Kidney tubule cell (primary cell): ENCODE data around the gene SRP19.
"Not testable (repeated sequence)": the region's sequence is repeated elsewhere in the genome, so short reads cannot be mapped to it uniquely, and the experiment has no call there.

Source experiments
- DNase-seq: peaks from one replicate; pipeline ENCODE4 v3.0.0-alpha.2; 2018; ENCODE audit warnings: low spot score

SRP19 gene

DNA sequence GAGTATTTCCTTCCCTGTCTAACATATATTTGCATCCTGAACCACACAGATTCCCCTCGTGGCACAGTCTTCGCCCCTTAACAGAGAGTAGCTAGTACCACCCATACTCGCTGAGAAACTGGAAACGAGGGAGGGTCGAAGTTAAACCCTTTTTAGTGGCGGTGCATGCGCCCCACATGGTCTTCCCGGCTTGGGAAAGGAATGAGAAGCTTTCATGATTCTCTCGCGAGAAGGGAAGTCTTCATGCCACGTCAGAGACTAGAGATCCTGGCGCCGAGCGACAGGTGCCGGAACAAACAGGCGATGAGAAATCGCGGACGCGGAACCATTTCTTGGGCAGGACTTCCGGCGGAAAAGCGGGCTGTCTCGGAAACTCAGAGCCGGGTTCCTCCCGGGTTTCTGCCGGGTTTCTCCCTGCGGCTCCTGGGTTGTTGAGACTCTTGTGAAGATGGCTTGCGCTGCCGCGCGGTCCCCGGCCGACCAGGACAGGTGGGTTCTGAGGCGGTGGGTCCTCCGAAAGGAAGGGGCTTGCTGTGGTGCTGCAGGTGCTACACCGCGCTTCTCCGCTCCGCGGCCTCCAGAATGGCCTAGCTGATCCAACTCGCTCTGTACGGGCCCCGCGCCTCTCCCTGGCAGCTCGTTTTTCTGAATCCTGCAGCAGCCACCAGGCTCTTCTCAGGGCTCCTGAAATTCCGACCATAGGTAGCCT is at the start of gene SRP19:
SRP19 (plus strand) TSS at position 359 of the 709 bp plus-strand sequence; CDS start at position 449, 90 bp downstream.
- DNase-seq, result peak; percentile 97

DNA sequence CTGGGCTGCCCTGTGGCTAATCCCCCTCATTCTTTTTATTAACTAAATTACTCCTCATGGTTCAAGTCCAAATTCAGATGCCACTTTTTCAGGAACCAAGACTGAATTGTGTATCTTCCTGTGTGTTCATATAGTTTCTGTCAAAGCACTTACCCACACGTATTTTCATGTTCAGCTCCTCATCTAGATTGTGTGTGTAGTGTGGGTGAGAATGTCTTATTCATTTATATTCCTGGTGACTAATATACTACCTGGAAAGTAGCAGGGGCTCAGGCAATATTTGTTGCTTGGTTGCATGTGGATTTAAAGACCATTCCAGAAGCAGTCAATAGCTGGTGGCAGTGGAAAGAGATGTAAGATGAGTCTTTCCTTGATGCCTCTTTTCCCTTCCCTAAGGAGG is 48.5 kb upstream of the SRP19 start:
- DNase-seq, result no peak

DNA sequence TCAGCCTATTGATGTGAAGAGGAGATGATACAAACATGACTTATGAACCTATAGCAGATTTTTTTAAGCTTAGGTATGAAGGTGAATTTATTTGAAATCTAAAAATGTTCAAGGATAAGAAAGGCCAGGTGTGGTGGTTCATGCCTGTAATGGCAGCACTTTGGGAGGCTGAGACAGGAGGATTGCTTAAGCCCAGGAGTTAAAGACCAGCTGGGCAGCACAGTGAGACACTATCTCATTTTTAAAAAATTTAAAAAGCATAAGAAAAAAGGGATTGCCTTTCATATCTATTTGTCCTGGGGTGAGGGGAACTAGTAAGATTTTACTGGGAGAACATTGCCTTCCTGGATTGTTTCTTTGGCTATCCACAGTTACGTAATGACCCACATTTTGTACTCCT is 40.8 kb upstream of the SRP19 start:
- DNase-seq, result no peak

DNA sequence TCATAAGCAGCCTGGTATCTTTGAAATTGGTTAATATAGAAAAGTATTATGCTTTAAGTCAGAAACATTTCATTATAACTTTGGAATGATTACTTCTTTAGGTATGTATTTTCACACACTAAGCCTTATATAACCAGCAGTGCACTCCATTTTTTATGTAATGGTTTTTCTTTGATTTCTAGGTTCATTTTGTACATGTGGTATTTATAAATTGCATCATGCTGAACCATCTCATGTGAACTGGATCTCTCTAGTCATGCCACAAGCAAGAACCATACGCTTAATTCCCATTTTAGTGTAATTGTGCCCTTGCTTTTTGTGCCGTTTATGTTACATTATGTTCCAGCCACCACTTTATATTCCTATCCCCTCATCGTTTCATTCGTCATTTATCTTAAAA is 38.6 kb upstream of the SRP19 start:
- DNase-seq, result no peak

DNA sequence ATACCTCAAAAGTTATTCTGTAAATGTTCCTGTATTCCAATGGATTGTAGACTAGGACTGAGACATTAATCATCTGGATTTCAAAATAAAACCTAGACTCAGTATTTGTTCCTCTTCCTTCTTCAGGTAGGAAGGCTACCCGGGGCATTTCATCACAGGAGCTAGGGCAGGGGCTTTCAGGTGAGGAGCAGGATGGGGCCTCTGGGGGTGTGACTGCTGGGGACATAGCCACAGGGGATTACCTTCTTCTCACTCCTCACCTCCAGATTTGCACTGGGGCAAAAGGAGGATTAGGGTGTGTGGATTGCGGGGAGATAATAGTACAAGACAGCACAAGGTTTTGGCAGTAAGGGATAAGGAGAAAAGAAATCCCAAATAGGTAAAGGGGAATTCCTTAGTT is 37.9 kb upstream of the SRP19 start:
- DNase-seq, result no peak

DNA sequence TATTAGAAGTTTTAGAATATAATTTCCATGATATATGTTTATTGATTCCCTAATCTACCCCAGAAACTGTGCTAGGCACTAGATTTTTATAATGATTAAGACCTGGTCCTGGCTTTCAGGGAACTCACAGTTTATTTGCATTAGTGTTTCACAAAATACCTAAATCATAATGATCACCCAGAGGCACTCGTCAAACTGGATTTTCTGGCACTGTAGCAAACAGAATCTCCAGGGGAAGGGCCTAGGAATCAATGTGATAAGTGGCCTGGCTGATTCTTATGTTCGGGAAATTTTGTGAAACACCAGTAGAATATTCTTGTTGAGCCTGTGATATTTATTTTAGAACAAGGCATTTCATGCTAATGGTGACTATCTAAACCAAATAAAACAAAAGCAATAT is 37.4 kb upstream of the SRP19 start:
- DNase-seq, result no peak

DNA sequence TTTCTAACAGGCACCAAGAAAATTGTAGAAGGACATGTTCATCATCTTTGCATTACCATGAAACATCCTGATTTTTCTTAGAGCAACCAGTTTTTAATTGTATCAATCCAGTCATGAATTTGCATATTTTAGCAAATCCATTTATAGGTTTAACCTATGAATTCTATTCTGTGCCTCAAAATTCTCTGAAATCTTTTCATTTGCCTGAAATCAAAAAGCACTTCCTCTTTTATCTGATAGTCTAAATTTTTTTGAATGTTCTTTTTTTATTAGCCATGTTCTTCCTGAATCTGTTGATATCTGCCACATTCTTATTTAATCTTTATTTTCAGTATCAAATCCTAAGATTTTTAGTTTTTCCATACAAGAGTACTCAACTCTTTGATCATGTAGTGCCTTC is 36.9 kb upstream of the SRP19 start:
- DNase-seq, result no peak

DNA sequence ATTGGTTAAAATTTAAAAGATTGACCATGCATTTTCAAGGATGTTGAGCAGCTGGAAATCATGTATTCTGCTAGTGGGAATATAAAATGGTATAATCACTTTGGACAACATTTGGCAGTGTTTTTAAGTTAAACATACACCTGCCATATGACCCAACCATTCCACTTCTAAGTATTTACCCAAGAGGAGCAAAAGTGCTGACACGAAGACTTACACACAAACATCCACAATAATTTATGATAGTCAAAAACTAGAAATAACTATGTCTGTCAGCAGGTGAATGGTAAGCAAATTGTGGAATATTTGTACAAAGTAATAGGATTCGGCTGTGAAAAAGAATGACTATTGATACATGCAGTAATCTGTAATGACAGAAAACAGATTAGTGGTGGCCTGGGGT is 30.7 kb upstream of the SRP19 start:
- DNase-seq, result no peak

DNA sequence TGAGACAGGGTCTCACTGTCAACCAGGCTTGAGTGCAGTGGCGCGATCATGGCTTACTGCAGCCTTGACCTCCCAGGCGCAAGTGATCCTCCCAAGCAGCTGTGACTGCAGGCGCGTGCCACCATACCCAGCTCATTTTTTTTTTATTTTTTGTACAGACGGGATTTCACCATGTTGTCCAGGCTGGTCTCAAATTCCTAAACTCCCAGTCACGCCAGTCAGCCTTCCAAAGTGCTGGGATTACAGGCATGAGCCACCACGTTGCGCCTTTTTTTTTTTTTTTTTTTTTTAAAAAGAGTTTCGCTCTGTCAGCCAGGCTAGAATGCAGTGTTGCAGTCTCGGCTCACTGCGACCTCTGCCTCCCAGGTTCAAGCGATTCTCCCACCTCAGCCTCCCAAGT is 27.1 kb upstream of the SRP19 start:
- no peak for DNase-seq

DNA sequence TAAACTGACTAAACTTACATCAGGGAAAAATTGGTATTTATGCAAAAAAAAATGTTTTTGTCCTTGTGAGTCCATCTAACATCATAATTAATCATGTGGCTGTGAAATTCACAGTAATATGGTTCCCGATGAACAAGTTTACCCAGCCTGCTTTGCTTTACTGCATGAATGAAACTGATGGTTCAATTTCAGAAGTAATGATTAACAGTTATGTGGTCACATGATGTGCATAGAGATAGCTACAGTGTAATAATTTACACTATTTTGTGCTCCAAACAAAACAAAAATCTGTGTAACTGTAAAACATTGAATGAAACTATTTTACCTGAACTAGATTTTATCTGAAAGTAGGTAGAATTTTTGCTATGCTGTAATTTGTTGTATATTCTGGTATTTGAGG is 16.6 kb upstream of the SRP19 start:
- DNase-seq, result peak; percentile 19

DNA sequence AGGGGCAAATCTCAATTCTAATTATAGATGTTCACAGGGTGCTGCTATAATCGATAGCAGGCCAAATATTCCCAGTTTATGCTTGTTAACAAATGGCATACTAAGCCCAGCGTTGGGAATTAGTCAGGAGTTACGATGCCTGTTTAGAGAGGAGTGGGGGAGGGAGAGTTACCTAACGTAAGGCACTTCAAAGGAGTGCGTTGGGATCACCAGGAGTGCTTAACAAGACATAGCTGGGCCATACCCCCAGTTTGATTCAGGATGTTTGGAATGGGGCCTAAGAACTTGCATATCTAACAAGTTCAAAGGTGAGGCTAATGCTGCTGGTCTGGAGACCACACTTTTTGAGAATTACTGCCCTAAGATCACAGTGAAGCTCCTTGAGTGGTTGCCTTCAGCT is 14.5 kb upstream of the SRP19 start:
- no peak for DNase-seq

DNA sequence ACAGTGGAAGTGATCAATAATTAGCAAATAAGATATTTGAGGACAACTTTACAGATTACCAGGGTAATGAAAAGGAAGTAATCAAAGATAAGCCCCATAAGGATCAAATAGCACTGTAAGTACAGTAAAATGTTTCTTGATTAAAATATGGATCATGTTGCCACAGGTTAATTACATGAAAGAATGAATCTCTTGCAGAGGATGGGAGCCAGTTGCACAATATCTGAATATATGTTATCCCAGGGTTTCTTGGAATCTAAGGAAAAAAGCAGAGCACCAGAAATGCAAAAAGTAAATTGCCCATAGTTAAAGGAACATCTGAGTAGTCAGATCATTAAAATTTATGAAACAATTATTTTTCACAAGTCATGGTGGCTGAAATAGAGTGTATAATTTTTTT is 13.8 kb upstream of the SRP19 start:
- DNase-seq, result no peak

DNA sequence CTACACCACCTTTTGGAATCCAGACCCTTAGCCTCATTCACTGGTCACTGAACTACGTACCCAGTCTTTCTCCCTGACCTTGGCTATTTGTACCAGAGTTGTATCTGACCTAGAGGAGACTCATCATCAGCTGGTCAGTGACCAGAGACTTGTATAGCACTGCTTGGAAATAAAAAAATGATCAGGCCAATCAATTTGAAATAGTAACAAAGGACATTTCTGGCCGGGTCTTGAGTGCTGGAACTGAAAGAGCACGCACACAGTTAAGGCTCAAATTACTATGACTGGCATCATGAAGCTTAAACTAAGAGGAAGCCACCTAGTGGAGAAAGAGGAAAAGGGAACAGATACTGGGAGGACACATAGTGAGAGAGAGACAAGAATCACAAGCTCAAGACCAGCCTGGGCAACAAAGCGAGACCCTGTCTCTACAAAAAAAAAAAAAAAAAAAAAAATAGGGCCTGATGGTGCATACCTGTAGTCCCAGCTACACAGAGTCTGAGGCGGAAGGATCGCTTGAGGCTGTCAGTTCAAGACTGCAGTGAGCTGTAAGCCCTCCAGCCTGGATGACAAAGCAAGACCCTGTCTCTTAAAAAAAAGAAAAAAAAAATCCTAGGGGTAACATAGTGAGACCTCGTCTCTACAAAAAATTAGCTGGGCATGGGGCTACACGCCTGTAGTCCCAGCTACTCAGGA is 12.8 kb upstream of the SRP19 start:
- DNase-seq, result peak; percentile 70

DNA sequence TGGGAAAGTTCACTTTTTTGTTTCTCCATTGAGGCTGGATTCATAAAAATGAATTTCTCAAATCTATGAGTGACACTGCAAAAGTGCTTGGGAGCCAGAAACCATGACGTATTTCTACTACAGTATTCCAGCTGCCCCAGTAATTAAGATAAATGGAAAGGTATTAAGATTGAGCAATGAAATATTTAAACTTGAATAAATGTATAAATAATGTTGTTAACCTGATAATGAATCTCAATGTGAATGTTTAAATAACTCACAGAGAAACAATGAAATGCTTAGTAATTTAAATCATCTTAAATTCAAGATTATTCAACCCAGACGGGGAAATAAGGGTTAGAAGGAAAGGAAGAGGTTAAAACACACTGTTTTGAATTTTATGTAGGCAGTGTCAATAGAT is 11.2 kb upstream of the SRP19 start:
- no peak for DNase-seq

DNA sequence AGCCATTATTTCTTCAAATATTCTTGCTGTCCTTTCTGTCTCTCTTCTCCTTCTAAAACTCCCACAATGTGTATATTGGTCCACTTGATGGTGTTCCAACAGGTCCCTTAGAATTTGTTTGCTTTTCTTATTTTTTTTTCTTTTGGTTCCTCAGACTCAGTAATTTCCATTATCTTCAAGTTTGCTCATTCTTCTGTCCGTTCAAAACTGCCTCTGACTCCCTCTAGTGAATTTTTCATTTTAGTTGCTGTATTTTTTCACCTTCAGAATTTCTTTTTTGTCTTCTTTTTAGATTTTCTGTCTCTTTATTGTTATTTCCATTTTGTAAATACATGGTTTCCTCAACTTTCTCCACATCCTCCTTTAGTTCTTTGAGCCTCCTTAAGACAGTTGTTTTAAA is 6.4 kb upstream of the SRP19 start:
- no peak for DNase-seq

DNA sequence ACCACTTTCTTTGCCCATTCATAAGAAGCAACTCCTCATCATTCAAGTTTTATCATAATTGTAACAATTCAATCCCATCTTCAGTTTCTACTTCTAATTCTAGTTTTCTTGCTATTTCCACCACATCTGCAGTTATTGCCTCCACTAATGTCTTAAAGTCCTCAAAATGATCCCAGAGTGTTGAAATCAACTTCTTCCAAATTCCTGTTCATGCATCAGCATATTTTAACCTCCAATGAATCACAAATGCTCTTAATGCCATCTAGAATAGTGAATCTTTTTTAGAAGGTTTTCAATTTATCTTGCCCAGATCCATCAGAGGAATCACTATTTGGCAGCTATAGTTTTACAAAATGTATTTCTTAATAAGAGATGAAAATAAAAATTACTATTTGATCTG is 3.2 kb upstream of the SRP19 start:
- no peak for DNase-seq

DNA sequence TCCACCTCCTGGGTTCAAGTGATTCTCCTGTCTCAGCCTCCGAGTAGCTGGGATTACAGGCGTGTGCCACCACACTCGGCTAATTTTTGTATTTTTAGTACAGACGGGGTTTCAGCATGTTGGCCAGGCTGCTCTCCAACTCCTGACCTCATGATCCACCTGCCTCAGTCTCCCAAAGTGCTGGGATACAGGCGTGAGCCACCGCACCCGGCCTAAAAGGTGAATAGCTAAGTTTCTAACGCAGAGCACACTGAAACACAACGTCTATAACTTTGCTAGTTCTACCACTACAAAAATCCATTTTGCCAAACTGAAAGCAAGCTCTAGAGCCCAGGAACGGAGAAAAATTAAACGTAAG is 537 bp upstream of the SRP19 start:
- DNase-seq, result not testable (repeated sequence)

DNA sequence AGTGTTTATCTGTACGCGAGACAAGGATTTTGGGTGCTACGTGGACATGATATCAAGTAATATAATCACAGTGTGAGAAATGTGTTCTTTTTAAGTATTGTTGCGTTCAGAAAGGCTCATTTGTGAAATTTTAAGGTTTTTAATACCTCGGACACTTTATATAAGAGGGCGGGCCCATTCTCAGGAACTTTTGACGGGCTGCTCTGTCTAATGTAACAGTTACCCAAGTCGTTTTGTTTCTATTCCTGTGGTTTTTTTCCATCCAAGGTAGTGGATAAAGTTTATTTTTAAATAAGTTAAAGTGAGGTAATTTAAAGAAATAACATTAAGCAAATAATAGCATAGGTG is 525 bp downstream of the SRP19 start:
- no peak for DNase-seq

DNA sequence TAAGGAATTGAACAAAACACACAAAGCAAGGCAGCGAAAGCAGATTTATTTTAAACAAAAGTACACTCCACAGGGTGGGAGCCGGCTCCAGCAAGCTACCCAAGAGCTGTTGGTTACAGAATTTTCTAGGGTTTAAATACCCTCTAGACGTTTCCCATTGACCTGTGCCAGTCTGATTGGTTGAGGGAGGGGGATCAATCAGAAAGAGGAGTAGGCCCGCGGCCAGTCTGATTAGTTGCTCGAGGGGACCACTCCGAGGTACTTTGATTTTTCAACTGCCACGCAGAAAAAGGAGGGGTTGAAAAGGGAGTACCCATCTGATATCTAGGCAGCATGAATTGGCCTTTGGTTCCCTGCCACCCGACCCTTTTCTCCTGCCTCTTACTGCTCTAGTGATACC is 998 bp downstream of the SRP19 start:
- DNase-seq, result no peak

DNA sequence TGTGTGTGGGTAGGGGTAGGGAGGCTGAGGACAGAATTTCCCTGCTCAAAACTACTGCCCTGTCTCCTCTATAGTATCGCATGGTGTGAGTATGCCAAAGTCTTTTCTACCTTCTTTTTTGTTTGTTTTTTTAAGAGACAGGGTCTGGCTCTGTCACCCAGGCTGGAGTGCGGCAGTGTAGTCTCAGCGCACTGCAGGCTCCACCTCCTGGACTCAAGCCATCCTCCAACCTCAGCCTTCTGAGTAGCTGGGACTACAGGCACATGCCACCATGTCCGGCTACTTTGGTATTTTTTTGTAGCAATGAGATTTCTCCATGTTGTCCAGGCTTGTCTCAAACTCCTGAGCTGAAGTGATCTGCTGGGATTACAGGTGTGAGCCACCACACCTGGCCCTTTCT is 2.5 kb downstream of the SRP19 start:
- peak; percentile 14 for DNase-seq

DNA sequence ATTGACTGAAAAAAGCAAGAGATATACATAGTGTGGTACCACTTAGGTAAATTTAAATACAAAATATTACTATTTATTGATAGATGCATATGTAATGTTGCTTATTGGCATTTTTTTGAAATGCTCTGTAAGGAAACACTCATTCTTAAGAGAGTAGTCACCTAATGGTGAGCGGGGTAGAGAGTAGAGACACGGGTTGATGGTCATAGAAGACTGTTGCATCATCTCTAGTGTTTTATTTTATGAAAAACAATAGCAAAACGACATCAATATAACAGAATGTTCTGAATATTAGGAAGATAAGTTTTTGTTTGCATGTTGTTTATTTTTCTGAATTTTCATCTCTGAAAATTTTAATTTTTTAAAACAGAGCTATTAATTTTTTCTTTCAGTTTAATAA is 4.0 kb downstream of the SRP19 start:
- DNase-seq, result no peak

DNA sequence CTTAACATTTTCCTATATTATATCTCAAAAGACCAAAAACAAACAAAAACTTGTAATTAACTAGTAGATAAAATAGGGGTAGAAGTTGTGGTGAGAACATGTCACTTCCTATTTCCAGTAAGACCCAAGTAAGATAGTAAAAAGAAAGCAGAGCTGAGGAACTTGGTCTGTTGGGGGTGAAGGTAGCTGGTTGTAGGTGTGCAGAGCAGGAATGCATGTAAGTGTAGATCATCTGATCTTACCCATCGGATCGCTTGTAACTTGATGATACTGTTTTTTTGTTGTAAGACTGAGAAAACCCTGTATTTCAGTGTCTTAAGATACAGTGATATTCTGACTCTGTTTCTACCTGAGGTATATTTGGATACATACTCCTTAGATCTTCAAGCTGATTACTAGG is 5.7 kb downstream of the SRP19 start:
- DNase-seq, result no peak

DNA sequence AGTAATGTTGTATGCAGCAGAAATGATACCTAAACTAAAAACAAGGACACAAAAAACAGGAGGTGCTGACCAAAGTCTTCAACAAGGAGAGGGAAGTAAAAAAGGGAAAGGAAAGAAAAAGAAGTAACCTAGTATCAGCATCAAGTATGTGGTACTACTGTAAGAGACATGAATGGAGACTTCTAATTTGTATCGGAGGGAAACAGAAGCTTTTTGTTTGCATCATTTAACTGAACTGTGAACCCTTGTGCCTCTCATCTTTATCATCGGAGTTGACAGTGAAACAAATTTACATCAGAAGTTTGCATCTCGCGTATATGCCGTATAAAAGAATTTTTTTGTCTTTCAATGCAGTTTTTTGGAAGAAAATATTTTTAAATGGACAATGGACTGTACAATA is 6.3 kb downstream of the SRP19 start:
- no peak for DNase-seq

DNA sequence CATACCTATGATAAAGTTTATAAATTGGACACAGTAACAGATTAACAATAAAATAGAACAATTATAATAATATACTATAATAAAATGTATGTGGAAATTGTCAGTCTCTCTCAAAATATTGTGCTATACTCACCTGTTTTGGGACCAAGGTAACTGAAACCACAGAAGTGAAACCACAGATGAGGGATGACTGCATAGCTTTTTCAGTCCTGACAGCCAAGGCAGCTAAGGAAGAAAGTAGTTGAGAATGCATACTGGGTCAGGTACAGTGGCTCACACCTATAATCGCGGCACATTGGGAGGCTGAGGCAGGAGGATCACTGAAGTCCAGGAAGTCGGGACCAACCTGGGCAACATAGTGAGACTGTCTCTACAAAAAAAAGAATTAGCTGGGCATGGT is 8.9 kb downstream of the SRP19 start:
- DNase-seq, result peak; percentile 9
